Endothelial cell of umbilical vein (primary cell): ENCODE results near the gene CLVS2. TPM values are rescaled to one million over a fixed set of nuclear protein-coding genes. Genes with fewer than 3 reads are reported as not detected.

Source experiments
- BruUV-seq: library from RNA; stranded (reverse); fragments of 400-500 nt; replicated peaks from 2 replicates; lab custom pipeline; 2021; lab: Mats Ljungman, UMichigan
- CTCF ChIA-PET: fragments of 300-600, 350-600 bp; sonication (Branson Sonifier 250); formaldehyde crosslinking; loops from one replicate; lab custom pipeline; 2021; ENCODE audit warnings: antibody characterized with exemption, inconsistent platforms; lab: Charles Lee
- POLR2A ChIA-PET: fragments of 300-600, 350-600 bp; sonication (Branson Sonifier 250); formaldehyde crosslinking; loops from one replicate; lab custom pipeline; 2021; ENCODE audit warnings: antibody characterized with exemption, inconsistent platforms; lab: Charles Lee
- DNase-seq: peaks from one replicate; pipeline ENCODE4 v3.0.0-alpha.2; 2011; ENCODE audit warnings: low read depth, low spot score
- FAIRE-seq: peaks from 2 replicates; lab custom pipeline; 2011; peaks lifted over from hg19 to GRCh38; lab: Jason Lieb, UNC
- H2AFZ ChIP-seq: 2 replicates; pipeline ENCODE4 v1.6.0; 2012; ENCODE audit warnings: low read depth, low read length, control low read depth, inconsistent platforms
- H3K27ac ChIP-seq: 2 replicates; pipeline ENCODE4 v1.5.1; 2011; ENCODE audit warnings: low read depth, mild to moderate bottlenecking, control low read depth, low read length, moderate library complexity; ENCODE audit not compliant: insufficient read depth
- H3K27me3 ChIP-seq, 2 experiments: 2 replicates each; pipeline versions ENCODE4 v1.6.0 to v1.6.1; 2011; ENCODE audit warnings: low read length in 2 of 2, mixed read lengths in 1 of 2; ENCODE audit not compliant: control insufficient read depth in 2 of 2, insufficient read depth in 2 of 2
- H3K36me3 ChIP-seq, 2 experiments: 2 replicates in 1 of 2; 3 replicates in 1 of 2; pipeline ENCODE4 v1.5.1; 2011; ENCODE audit warnings: low read length in 2 of 2, mild to moderate bottlenecking in 1 of 2, moderate library complexity in 1 of 2; ENCODE audit not compliant: control insufficient read depth in 2 of 2, insufficient read depth in 2 of 2; ENCODE audit errors: extremely low read depth in 1 of 2
- H3K4me1 ChIP-seq: 3 replicates; pipeline ENCODE4 v1.5.1; 2011; ENCODE audit warnings: mild to moderate bottlenecking, low read length; ENCODE audit not compliant: control insufficient read depth, insufficient read depth; ENCODE audit errors: extremely low read depth
- H3K4me2 ChIP-seq: 2 replicates; pipeline ENCODE4 v1.6.1; 2011; ENCODE audit warnings: low read length, control low read depth, mixed read lengths; ENCODE audit not compliant: insufficient read depth
- H3K4me3 ChIP-seq, 3 experiments: fragments of 200-600 bp in 1 of 3; sonication (generic), shearing (Covaris generic) in 1 of 3; replicated peaks in 1 of 3; 2 replicates each; pipeline ENCODE4 v1.5.1; 2011 to 2016; ENCODE audit warnings: control low read depth in 3 of 3, low read length in 3 of 3, mild to moderate bottlenecking in 2 of 3, inconsistent platforms in 1 of 3, low read depth in 1 of 3, moderate library complexity in 1 of 3; ENCODE audit not compliant: insufficient read depth in 1 of 3
- H3K79me2 ChIP-seq: 2 replicates; pipeline ENCODE4 v1.6.0; 2012; ENCODE audit warnings: low read length, inconsistent platforms; ENCODE audit not compliant: control insufficient read depth, insufficient read depth
- H3K9ac ChIP-seq: replicated peaks from 2 replicates; pipeline ENCODE3; 2011; ENCODE audit warnings: low read length, control low read depth; ENCODE audit not compliant: insufficient read depth; ENCODE audit errors: extremely low read depth
- H3K9me1 ChIP-seq: replicated peaks from 3 replicates; pipeline ENCODE4 v1.6.0; 2011; ENCODE audit warnings: mild to moderate bottlenecking, low read length; ENCODE audit not compliant: control insufficient read depth, insufficient read depth; ENCODE audit errors: extremely low read depth
- H3K9me3 ChIP-seq: replicated peaks from 2 replicates; pipeline ENCODE4 v1.5.1; 2012; ENCODE audit warnings: low read length, inconsistent platforms; ENCODE audit not compliant: control insufficient read depth, insufficient read depth
- H4K20me1 ChIP-seq: replicated peaks from 2 replicates; pipeline ENCODE3; 2011; ENCODE audit warnings: mild to moderate bottlenecking, low read length; ENCODE audit not compliant: control insufficient read depth, insufficient read depth; ENCODE audit errors: extremely low read depth
- CTCF ChIP-seq, 2 donors: IDR thresholded peaks; 1 replicate in 1 of 2; 2 replicates in 1 of 2; pipeline ENCODE4 v1.5.1; 2011; ENCODE audit warnings: low read length in 2 of 2, mild to moderate bottlenecking in 2 of 2, moderate library complexity in 2 of 2, control low read depth in 1 of 2, inconsistent platforms in 1 of 2, low read depth in 1 of 2; ENCODE audit not compliant: insufficient read depth in 1 of 2; ENCODE audit errors: extremely low read depth in 1 of 2
- EZH2 ChIP-seq: IDR thresholded peaks from 2 replicates; pipeline ENCODE4 v1.6.1; 2012; ENCODE audit warnings: borderline replicate concordance, low read depth, mild to moderate bottlenecking, moderate library complexity, low read length, inconsistent platforms; ENCODE audit not compliant: severe bottlenecking
- FOS ChIP-seq: IDR thresholded peaks from 2 replicates; pipeline ENCODE4 v1.6.1; 2011; ENCODE audit warnings: mild to moderate bottlenecking, low read length, moderate library complexity, borderline replicate concordance; ENCODE audit not compliant: insufficient read depth
- GATA2 ChIP-seq: IDR thresholded peaks from 2 replicates; pipeline ENCODE4 v1.7.0; 2011; ENCODE audit warnings: low read depth, mild to moderate bottlenecking, moderate library complexity, mixed read lengths, low read length; ENCODE audit not compliant: insufficient read length, insufficient read depth
- JUN ChIP-seq: IDR thresholded peaks from 2 replicates; pipeline ENCODE4 v1.6.1; 2011; ENCODE audit warnings: borderline replicate concordance, low read depth; ENCODE audit not compliant: insufficient read length, insufficient read depth
- MAX ChIP-seq: IDR thresholded peaks from 2 replicates; pipeline ENCODE4 v1.6.1; 2011; ENCODE audit not compliant: insufficient read depth, insufficient read length
- MYC ChIP-seq: IDR thresholded peaks from one replicate; pipeline ENCODE4 v1.6.1; 2011; ENCODE audit warnings: mild to moderate bottlenecking, low read depth, low read length
- POLR2A ChIP-seq: IDR thresholded peaks from 2 replicates; pipeline ENCODE4 v1.6.1; 2012; ENCODE audit warnings: low read depth, mild to moderate bottlenecking, control low read depth, low read length
- POLR2AphosphoS5 ChIP-seq: IDR thresholded peaks from 2 replicates; pipeline ENCODE4 v1.6.1; 2012; ENCODE audit warnings: low read depth, mild to moderate bottlenecking, control low read depth, low read length, moderate library complexity; ENCODE audit not compliant: insufficient read depth
- dilution Hi-C: fragments of 300-500 bp; cut with MboI; formaldehyde crosslinking; loops from one replicate; pipeline ENCODE4 v1.15.0; 2019; ENCODE audit warnings: low sequenced_read_pairs; ENCODE audit not compliant: extremely low pct_ligation_motif_present
- intact Hi-C: fragments of 100-400 bp; cut with micrococcal nuclease; formaldehyde crosslinking; loops from one replicate; pipeline ENCODE4 v1.10.0; 2022
- polyA plus RNA-seq, 4 experiments: library from polyadenylated mRNA; depleted of rRNA in 3 of 4; stranded (reverse) in 3 of 4; unstranded in 1 of 4; fragments of >200 nt; gene quantifications; 2 replicates each; pipeline versions ENCODE4 v1.2.1 to v1.2.3, GENCODE V29; 2011 to 2012; ENCODE audit warnings: missing spikeins in 1 of 4
- total RNA-seq: library from RNA; stranded (reverse); gene quantifications from 2 replicates; pipeline ENCODE4 v1.2.3, GENCODE V29; 2021

Gene CLVS2
- total and polyA plus RNA-seq, 2 donors (not counting 3 experiments of a cell fraction or from before 2014, with no cell fraction given) = not detected

DNA sequence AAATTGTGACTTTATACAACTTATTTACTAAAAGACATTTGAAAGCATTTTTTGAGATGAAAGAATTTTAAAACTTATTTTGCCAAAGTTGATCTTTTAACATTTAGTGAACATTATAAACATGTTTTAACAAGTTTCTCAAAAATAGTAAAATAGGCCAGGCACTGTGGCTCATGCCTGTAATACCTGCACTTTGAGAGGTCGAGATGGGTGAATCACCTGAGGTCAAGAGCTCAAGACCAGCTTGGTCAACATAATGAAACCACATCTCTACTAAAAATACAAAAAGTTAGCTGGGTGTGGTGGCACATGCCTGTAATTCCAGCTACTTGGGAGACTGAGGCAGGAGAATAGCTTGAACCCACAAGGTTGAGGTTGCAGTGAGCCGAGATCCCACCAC lies 78.6 kb downstream of the CLVS2 start:
- Histone ChIP-seq H2AFZ (no peak overlapping the region), H4K20me1 (no peaks in the 10 kb centered on the region), H3K9ac (no peak overlapping the region), H3K4me2 (no peak overlapping the region), H3K27me3 (no peaks in the 10 kb centered on the region), H3K36me3 (no peaks in the 10 kb centered on the region), H3K27ac (no peak overlapping the region), H3K9me3 (no peaks in the 10 kb centered on the region), H3K79me2 (no peaks in the 10 kb centered on the region), H3K4me1 (no peaks in the 10 kb centered on the region), H3K4me3 (no peak overlapping the region), H3K9me1 (no peaks in the 10 kb centered on the region)
- POLR2A ChIA-PET = no interaction called here
- dilution Hi-C loops = no loop called here
- DNase-seq = no peak
- intact Hi-C loops = no loop called here
- no peak for FAIRE-seq
- CTCF ChIA-PET = no interaction called here
- no TSS peak for BruUV-seq
- TF ChIP-seq MYC (no peak), GATA2 (no peak), FOS (no peak), POLR2AphosphoS5 (no peak), MAX (no peak), POLR2A (no peak), JUN (no peak), EZH2 (no peak)

DNA sequence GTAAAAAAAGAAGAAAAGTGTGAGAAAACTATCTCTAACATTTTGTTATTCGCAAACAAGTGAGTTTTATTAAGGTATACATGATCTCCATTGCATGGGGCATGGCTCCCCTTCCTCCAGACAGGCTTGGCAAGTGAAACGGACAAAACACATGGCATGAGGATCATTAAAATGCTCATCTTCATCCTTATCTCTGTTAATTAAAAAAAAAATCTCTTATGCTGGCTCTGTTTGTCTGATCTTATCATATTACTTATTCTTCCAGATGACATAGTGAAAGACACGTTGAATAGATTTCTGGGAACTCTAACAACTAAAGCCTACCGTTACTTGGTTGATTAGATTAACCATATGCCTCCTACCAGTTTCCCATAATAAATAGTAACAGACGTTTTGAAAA lies 89.4 kb downstream of the CLVS2 start:
- Histone ChIP-seq H3K9me3 (no peaks in the 10 kb centered on the region), H4K20me1 (no peaks in the 10 kb centered on the region), H2AFZ (no peak overlapping the region), H3K9ac (no peak overlapping the region), H3K27ac (no peak overlapping the region), H3K4me1 (peaks cover under 1% of the 10 kb centered on the region), H3K27me3 (no peaks in the 10 kb centered on the region), H3K36me3 (no peaks in the 10 kb centered on the region), H3K4me3 (no peak overlapping the region), H3K9me1 (no peaks in the 10 kb centered on the region), H3K4me2 (no peak overlapping the region), H3K79me2 (no peaks in the 10 kb centered on the region)
- no peak for TF ChIP-seq POLR2A
- no peak for TF ChIP-seq FOS
- TF ChIP-seq GATA2 = no peak
- TF ChIP-seq POLR2AphosphoS5 = no peak
- no peak for TF ChIP-seq CTCF (IDR thresholded peaks at IDR 0.05; ENCODE audit: extremely low read depth in 1 of 2, insufficient read depth in 1 of 2, low read depth in 1 of 2, low read length in 2 of 2)
- no peak for TF ChIP-seq JUN
- no peak for TF ChIP-seq MAX
- TF ChIP-seq EZH2 = no peak
- TF ChIP-seq MYC = no peak
- dilution Hi-C loops = no loop called here
- DNase-seq = no peak
- no TSS peak for BruUV-seq
- intact Hi-C loops = no loop called here
- ChIA-PET CTCF (no interaction called here), POLR2A (no interaction called here)
- no peak for FAIRE-seq
